ENCODE measurements around the gene PRICKLE1. TPM values are rescaled to one million over a fixed set of nuclear protein-coding genes. Genes with fewer than 3 reads are reported as not detected.

The PRICKLE1 gene
- total RNA-seq, 1 experiment from 2014 or later, result 20.1 TPM

DNA sequence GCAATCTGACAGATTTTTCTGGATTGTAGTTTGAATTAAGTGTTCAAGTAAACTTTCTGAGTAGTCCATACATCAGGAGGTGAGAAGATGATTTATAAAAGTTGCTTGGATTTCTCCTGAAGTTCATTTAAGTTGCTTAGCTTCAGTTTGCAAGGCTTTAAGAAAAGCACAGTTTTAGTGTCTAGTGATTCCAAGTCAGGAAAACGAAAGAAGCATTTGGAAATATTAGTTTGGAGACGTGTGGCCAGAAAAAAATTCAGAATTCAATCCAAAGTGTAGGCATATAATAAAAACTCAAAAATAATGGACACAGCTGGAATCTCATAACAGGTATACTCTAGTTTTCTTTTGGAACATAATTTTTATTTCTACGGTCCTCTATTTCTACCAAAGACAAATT lies 25.5 kb upstream of the PRICKLE1 start:
- no peak for TF ChIP-seq POLR2AphosphoS5 (IDR thresholded peaks at IDR 0.05; ENCODE audit: low read depth, low read length)
- TF ChIP-seq SIN3A (IDR thresholded peaks at IDR 0.05; ENCODE audit: borderline replicate concordance, insufficient read depth, low read depth, low read length), result no peak
- TF ChIP-seq, protein P1, sequence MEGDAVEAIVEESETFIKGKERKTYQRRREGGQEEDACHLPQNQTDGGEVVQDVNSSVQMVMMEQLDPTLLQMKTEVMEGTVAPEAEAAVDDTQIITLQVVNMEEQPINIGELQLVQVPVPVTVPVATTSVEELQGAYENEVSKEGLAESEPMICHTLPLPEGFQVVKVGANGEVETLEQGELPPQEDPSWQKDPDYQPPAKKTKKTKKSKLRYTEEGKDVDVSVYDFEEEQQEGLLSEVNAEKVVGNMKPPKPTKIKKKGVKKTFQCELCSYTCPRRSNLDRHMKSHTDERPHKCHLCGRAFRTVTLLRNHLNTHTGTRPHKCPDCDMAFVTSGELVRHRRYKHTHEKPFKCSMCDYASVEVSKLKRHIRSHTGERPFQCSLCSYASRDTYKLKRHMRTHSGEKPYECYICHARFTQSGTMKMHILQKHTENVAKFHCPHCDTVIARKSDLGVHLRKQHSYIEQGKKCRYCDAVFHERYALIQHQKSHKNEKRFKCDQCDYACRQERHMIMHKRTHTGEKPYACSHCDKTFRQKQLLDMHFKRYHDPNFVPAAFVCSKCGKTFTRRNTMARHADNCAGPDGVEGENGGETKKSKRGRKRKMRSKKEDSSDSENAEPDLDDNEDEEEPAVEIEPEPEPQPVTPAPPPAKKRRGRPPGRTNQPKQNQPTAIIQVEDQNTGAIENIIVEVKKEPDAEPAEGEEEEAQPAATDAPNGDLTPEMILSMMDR (IDR thresholded peaks at IDR 0.05), result no peak
- TF ChIP-seq, protein P2, sequence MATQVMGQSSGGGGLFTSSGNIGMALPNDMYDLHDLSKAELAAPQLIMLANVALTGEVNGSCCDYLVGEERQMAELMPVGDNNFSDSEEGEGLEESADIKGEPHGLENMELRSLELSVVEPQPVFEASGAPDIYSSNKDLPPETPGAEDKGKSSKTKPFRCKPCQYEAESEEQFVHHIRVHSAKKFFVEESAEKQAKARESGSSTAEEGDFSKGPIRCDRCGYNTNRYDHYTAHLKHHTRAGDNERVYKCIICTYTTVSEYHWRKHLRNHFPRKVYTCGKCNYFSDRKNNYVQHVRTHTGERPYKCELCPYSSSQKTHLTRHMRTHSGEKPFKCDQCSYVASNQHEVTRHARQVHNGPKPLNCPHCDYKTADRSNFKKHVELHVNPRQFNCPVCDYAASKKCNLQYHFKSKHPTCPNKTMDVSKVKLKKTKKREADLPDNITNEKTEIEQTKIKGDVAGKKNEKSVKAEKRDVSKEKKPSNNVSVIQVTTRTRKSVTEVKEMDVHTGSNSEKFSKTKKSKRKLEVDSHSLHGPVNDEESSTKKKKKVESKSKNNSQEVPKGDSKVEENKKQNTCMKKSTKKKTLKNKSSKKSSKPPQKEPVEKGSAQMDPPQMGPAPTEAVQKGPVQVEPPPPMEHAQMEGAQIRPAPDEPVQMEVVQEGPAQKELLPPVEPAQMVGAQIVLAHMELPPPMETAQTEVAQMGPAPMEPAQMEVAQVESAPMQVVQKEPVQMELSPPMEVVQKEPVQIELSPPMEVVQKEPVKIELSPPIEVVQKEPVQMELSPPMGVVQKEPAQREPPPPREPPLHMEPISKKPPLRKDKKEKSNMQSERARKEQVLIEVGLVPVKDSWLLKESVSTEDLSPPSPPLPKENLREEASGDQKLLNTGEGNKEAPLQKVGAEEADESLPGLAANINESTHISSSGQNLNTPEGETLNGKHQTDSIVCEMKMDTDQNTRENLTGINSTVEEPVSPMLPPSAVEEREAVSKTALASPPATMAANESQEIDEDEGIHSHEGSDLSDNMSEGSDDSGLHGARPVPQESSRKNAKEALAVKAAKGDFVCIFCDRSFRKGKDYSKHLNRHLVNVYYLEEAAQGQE (IDR thresholded peaks at IDR 0.05; ENCODE audit: insufficient read depth in 1 of 2, low read depth in 2 of 2, low read length in 1 of 2), result no peak
- TF ChIP-seq TCF7L2 (IDR thresholded peaks at IDR 0.05; ENCODE audit: low read depth, low read length), result no peak
- ChIA-PET CTCF (no interaction called here), POLR2A (no interaction called here)
- Histone ChIP-seq H3K36me3 (ENCODE audit: control insufficient read depth, insufficient read depth, low read length) (no peaks in the 10 kb centered on the region), H3K27me3 (ENCODE audit: control insufficient read depth, insufficient read depth, low read length) (no peaks in the 10 kb centered on the region), H3K4me1 (ENCODE audit: control insufficient read depth, insufficient read depth, low read length) (no peaks in the 10 kb centered on the region), H3K9me3 (ENCODE audit: control insufficient read depth, insufficient read depth, low read depth, low read length) (0 out of 2 replicates have a peak, but pooled peaks cover 7% of the 10 kb centered on the region), H3K27ac (ENCODE audit: low read length) (no peak overlapping the region), H3K4me3 (ENCODE audit: low read depth in 2 of 2, low read length in 2 of 2) (no peak overlapping the region)
- ATAC-seq (no peak), DNase-seq (ENCODE audit: low read depth, low spot score) (no peak)
- in situ Hi-C loops (cut with HindIII; ENCODE audit: low pct_unique_long_range_greater_than_20kb, low sequenced_read_pairs), result no loop called here
- intact Hi-C loops (cut with micrococcal nuclease; ENCODE audit: unreplicated experiment), result no loop called here
- no TSS peak for BruUV-seq (replicated peaks)

DNA sequence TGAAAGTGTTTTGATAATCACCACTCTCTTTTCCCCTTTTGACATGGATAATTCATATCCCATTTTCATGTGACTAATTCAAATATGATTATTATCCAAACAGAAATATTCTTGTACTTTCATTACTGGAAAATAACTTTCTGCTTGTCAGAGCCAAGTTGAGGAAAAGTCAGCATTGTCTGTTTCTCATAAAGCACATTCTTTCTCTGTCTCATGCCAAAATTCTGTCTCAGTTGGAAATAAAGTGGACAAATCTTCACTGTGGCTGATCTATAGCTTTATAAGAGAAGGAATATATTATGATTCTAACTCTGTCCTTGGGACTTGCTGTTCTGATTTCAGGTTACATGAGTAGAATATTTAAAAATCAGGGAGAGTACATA lies 22.7 kb upstream of the PRICKLE1 start:
- Histone ChIP-seq H3K36me3 (ENCODE audit: control insufficient read depth, insufficient read depth, low read length) (no peaks in the 10 kb centered on the region), H3K4me1 (ENCODE audit: control insufficient read depth, insufficient read depth, low read length) (no peaks in the 10 kb centered on the region), H3K4me3 (ENCODE audit: low read depth in 2 of 2, low read length in 2 of 2) (no peak overlapping the region), H3K27ac (ENCODE audit: low read length) (no peak overlapping the region), H3K9me3 (ENCODE audit: control insufficient read depth, insufficient read depth, low read depth, low read length) (no peaks in the 10 kb centered on the region), H3K27me3 (ENCODE audit: control insufficient read depth, insufficient read depth, low read length) (no peaks in the 10 kb centered on the region)
- POLR2A ChIA-PET, result no interaction called here
- TF ChIP-seq, protein P1 (IDR thresholded peaks at IDR 0.05), result no peak
- no peak for TF ChIP-seq POLR2AphosphoS5 (IDR thresholded peaks at IDR 0.05; ENCODE audit: low read depth, low read length)
- no peak for TF ChIP-seq SIN3A (IDR thresholded peaks at IDR 0.05; ENCODE audit: borderline replicate concordance, insufficient read depth, low read depth, low read length)
- TF ChIP-seq, protein P2 (IDR thresholded peaks at IDR 0.05; ENCODE audit: insufficient read depth in 1 of 2, low read depth in 2 of 2, low read length in 1 of 2), result no peak
- no peak for TF ChIP-seq TCF7L2 (IDR thresholded peaks at IDR 0.05; ENCODE audit: low read depth, low read length)
- in situ Hi-C loops (cut with HindIII; ENCODE audit: low pct_unique_long_range_greater_than_20kb, low sequenced_read_pairs), result no loop called here
- no TSS peak for BruUV-seq (replicated peaks)
- DNase-seq (ENCODE audit: low read depth, low spot score) (no peak), ATAC-seq (no peak)
- intact Hi-C loops (cut with micrococcal nuclease; ENCODE audit: unreplicated experiment), result no loop called here
- CTCF ChIA-PET, result no interaction called here
